AG08396 (cell line): Measurements from ENCODE around the gene CD151.

Experiments used
- DNase-seq: peaks from one replicate; pipeline ENCODE4 v3.0.0; 2012; ENCODE audit warnings: low spot score, mixed read lengths

Gene CD151

GRCh38 chr11:843086-843734 lies 10.5 kb downstream of the CD151 start:
- no peak for DNase-seq

- peak; percentile 93 for DNase-seq
Measured at GRCh38 chr11:843818-844692, 11.3 kb downstream of the CD151 start.

GRCh38 chr11:844693-845644 lies 12.2 kb downstream of the CD151 start:
- DNase-seq: peak; percentile 90

- no peak for DNase-seq
Measured at GRCh38 chr11:845872-846495, 13.2 kb downstream of the CD151 start.

- peak; percentile 72 for DNase-seq
Measured at GRCh38 chr11:846496-847098, 13.8 kb downstream of the CD151 start.

- no peak for DNase-seq
Measured at GRCh38 chr11:847876-848275, 15.1 kb downstream of the CD151 start.

GRCh38 chr11:848380-848931 lies 15.7 kb downstream of the CD151 start:
- peak; percentile 84 for DNase-seq

- no peak for DNase-seq
Measured at GRCh38 chr11:849104-849824, 16.5 kb downstream of the CD151 start.

- DNase-seq: no peak
Measured at GRCh38 chr11:849951-850774, 17.4 kb downstream of the CD151 start.

- DNase-seq: no peak
Measured at GRCh38 chr11:850775-851763, 18.3 kb downstream of the CD151 start.

- no peak for DNase-seq
Measured at GRCh38 chr11:852762-853161, 20.0 kb downstream of the CD151 start.

- DNase-seq: no peak
Measured at GRCh38 chr11:853682-854448, 21.1 kb downstream of the CD151 start.

GRCh38 chr11:854601-855329 lies 22.0 kb downstream of the CD151 start:
- no peak for DNase-seq

GRCh38 chr11:855330-855674 lies 22.6 kb downstream of the CD151 start:
- DNase-seq: no peak

- DNase-seq: no peak
Measured at GRCh38 chr11:855796-856195, 23.0 kb downstream of the CD151 start.

GRCh38 chr11:856397-856796 lies 23.6 kb downstream of the CD151 start:
- no peak for DNase-seq
